ENCODE measurements around the gene HIVEP3.

HIVEP3 gene

GRCh38 chr1:41582851-41583657 lies 335.7 kb downstream of the HIVEP3 start:
- DNase-seq (ENCODE audit: low spot score), result peak; percentile 53

- no peak for DNase-seq (ENCODE audit: low spot score)
These were observed 336.4 kb downstream of the HIVEP3 start for GRCh38 chr1:41582351-41582750.

GRCh38 chr1:41582004-41582325 lies 336.8 kb downstream of the HIVEP3 start:
- peak; percentile 45 for DNase-seq (ENCODE audit: low spot score)

- DNase-seq (ENCODE audit: low spot score), result peak; percentile 61
These were observed 337.3 kb downstream of the HIVEP3 start for GRCh38 chr1:41581216-41582003.

GRCh38 chr1:41580520-41581172 lies 338.1 kb downstream of the HIVEP3 start:
- peak; percentile 31 for DNase-seq (ENCODE audit: low spot score)

GRCh38 chr1:41580021-41580420 lies 338.7 kb downstream of the HIVEP3 start:
- DNase-seq (ENCODE audit: low spot score), result no peak

GRCh38 chr1:41578712-41579335 lies 339.9 kb downstream of the HIVEP3 start:
- no peak for DNase-seq (ENCODE audit: low spot score)

GRCh38 chr1:41576620-41577019 lies 342.1 kb downstream of the HIVEP3 start:
- DNase-seq (ENCODE audit: low spot score), result no peak

- DNase-seq (ENCODE audit: low spot score), result no peak
These were observed 342.5 kb downstream of the HIVEP3 start for GRCh38 chr1:41576206-41576605.

- no peak for DNase-seq (ENCODE audit: low spot score)
These were observed 343.9 kb downstream of the HIVEP3 start for GRCh38 chr1:41574842-41575241.

- peak; percentile 84 for DNase-seq (ENCODE audit: low spot score)
These were observed 344.7 kb downstream of the HIVEP3 start for GRCh38 chr1:41573785-41574713.

GRCh38 chr1:41573194-41573593 lies 345.5 kb downstream of the HIVEP3 start:
- DNase-seq (ENCODE audit: low spot score), result no peak

- DNase-seq (ENCODE audit: low spot score), result peak; percentile 45
These were observed 346.5 kb downstream of the HIVEP3 start for GRCh38 chr1:41572224-41572623.

GRCh38 chr1:41571041-41571440 lies 347.7 kb downstream of the HIVEP3 start:
- peak; percentile 28 for DNase-seq (ENCODE audit: low spot score)

- peak; percentile 47 for DNase-seq (ENCODE audit: low spot score)
These were observed 350.5 kb downstream of the HIVEP3 start for GRCh38 chr1:41568204-41568603.

- peak; percentile 4 for DNase-seq (ENCODE audit: low spot score)
These were observed 351.8 kb downstream of the HIVEP3 start for GRCh38 chr1:41566969-41567368.

- DNase-seq (ENCODE audit: low spot score), result peak; percentile 42
These were observed 352.3 kb downstream of the HIVEP3 start for GRCh38 chr1:41566274-41566885.

- peak; percentile 51 for DNase-seq (ENCODE audit: low spot score)
These were observed 353.8 kb downstream of the HIVEP3 start for GRCh38 chr1:41564741-41565475.

GRCh38 chr1:41562328-41562727 lies 356.4 kb downstream of the HIVEP3 start:
- no peak for DNase-seq (ENCODE audit: low spot score)

GRCh38 chr1:41560931-41561330 lies 357.8 kb downstream of the HIVEP3 start:
- DNase-seq (ENCODE audit: low spot score), result no peak
